GM19455 (cell line): ENCODE measurements around the gene KLHL14.

Experiments
- ATAC-seq: cut with Tn5 transposase; IDR thresholded peaks from one replicate; pipeline ENCODE4 v1.9.1; 2021; ENCODE audit not compliant: unreplicated experiment

KLHL14 gene

DNA sequence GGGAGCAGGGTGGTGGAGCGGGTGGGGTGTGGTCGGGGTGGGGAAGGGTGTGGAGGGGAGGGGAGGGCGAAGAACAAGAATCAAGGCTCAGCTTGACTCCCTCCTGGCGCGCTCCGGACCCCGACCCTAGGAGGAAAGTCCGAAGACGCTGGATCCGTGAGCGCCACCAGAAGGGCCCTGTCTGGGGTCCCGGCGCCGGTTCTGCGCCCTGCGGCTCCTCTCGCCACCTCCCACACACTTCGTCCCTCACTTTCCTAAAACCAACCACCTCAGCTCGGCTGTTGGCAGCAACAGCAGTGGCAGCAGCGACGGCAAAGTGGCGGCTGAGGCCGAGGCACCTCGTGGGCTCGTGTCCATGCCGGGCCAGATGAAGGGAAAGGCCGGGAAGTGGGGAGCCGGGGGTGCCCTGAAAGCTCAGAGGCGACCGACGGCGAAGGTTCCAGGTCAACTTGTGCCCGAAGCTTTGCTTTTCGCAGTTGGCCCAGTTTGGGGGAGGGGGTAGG lies 2.1 kb downstream of the KLHL14 start:
- ATAC-seq, result no peak

DNA sequence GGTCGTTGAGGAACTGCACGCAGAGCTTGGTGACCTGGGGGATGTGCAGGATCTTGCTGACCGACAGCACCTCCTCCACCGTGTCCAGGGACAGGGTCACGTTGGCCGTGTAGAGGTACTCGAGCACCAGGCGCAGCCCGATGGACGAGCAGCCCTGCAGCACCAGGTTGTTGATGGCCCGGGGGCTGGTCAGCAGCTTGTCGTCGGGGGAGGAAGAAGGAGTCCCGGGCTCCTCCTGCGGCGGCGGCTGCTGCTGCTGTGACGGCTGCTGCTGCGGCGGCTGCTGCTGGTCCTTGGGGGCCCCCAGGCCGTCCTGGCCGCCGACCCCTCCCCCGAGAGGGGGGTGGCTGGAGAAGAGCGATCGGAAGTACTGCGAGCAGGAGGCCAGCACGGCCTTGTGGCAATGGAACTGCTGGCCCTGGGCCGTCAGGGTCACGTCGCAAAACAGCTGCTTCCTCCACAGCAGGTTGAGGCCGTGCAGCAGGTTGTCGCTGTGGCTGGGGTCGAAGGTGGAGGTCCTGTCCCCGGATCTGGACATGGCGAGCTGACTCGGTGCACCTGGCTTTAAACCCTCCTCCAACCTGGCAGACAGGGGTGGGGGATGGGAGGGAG lies 2.7 kb downstream of the KLHL14 start:
- no peak for ATAC-seq

DNA sequence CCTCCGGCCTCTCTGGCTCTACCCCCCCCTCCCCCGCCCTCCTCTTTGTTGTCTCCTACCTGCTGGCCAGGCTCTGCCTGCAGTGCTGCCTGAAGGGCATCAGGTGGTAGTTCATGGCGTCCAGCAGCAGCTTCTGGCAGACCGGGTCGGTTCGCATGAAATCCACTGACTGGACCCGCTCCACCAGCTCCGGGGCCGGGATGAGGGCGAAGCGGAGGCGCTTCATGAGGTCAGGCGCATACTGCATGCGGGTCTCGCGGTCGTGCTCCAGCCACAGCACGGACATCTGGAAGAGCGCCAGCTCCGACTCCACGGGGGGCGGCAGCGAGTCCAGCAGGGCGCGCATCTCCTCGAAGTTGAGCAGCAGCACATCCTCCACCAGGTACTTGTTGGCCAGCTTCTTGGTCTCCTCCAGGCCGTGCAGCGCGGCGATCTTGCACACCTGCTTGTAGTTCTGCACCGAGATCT lies 3.2 kb downstream of the KLHL14 start:
- ATAC-seq, result no peak

DNA sequence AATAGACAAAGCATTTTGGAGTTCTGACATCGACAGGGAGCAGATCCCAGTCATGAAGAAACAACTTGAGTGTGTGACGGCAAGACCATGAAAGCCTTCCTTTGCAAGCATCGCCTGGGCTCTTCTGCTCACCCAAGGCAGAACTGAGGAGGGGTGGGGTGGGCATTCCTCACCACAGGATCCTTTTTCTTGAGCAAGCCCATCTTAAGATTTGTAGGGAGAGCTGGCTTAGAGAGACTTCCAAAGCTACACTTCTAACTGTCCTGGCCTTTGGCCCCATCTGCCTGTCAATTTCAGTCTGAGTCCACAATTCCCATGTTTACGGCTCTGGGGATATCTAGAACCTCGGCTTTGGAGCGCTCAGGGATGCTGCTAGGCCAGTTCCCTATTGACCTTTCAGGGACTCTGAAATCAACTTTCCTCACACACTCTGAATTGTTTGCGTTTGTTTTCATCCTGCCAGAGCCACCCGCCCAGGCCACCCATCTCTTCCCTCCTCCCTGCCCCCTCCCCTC lies 3.7 kb downstream of the KLHL14 start:
- no peak for ATAC-seq

DNA sequence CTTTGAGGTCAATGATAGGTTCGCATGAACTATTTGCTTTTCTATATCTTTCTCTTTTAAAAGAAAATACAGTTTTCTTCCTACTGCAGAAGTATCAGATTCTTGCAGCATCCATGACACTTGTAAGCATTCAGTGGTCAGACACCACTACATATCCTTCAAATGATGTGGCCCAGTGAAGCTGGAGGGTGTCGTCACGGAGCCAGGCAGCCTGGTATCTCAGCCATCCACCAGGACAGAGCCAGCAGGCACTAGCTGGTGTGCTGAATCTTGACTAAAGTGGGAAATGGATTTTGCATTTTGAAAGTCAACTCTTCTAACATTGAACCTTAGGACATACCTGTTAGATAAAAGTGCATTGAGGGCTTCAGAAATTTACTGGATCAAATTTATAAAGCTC lies 5.4 kb downstream of the KLHL14 start:
- no peak for ATAC-seq

DNA sequence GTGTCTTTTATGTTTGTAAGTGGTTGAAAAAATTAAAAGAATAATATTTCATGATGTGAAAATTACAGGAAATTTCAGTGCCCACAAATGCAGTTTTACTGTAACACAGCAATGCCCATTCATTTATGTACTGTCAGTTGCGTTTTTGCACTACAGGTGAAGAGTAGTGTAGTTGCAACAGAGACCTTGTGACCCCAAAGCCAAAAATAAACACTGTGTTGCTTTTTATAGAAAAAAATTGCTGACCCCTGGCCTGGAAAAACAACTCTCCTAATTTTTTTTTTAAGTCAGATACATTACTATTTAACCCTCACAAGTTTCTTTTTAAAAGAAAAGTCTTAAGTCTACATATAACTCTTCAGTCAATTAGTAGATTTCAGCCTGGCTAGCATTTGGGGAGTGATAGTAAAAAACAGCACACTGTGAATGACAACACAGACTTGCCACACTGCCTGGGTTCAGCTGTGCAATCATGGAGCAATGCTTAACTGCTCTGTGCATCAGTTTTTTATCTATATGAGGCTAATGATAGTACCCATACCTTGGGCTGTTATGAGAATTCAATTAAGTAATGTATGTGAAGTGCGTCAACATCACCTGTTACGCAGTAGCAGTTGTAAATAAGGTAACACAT lies 8.1 kb downstream of the KLHL14 start:
- no peak for ATAC-seq

DNA sequence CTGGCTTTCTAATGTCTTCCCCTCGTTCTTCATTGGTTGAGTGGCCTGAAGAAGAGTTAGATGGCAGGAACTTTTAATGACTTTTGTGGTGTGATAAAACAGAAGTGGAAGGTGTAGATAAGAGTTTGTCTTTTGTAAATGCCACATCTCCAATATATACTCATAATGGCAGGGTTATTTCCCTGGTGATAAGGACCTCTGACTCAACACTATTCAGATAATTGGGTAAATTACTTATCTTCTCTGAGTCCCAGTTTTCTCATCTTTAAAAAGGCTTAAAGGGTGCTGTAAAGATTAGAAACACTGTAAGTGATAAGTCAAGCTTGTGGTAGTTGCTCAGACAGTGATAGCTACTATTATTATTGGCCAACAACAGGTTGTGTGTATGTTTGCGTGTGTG lies 9.5 kb downstream of the KLHL14 start:
- no peak for ATAC-seq

DNA sequence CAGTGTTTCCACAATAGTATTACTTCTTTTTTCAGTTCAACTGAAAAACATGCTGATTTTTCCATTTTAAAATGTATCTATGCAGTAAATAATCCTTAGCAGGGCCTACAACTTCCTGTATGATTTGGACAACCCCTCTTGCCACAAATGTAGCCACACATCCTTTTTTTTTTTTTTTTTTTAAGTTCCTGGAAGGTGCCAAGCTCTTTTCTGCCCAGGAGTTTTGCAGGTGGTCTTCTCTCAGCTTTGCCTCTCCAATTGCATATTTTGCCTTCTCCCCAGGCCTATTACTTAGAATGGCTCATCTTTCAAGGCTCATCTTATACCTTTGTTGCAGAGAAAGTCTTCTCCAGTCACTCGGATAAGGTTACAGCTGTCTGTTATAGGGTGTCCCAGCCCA lies 11.6 kb downstream of the KLHL14 start:
- no peak for ATAC-seq

DNA sequence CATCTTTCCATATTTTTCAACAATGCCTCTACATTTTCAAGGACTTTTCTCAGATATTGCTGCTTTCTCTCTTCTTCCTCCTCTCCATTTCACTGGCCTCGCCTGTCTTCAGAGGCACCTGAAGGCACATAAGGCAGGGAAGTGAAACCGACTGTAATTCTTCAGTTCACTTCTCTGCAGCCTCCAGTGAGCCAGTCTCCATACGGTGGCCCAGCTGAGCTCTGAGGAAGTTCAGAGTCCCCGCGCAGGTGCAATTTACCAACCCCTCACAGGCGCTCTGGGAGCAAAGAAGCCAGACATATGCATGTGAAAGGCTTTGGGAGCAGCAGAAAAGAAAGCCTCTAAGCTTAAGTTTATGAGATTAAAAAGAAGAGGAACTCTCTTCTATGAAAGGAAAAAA lies 12.4 kb downstream of the KLHL14 start:
- ATAC-seq, result peak; percentile 99

DNA sequence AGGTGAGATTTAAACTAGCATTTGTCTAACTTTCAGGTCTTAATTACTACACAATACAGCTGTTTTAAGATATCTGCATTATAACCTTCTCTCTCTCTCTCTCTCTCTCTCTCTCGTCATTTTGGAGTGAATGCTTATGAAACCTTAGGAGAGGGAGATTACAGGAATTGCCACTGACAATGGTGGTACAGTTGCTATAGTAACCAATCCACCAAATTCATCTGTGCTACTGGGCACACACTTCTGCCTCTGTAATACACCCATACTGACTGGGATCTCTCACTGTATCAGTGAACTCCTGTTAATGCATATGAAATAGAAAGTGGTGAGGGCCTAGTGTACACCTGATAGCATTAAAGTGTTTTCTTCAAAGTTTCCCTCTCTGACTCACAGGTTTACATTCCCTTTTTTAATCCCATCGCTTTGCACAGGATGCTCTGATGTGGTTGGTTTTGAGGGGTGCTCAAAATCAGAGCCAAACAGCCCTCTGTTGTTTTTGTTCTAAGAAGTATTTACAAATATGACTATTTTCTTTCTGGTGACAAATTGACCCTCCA lies 13.1 kb downstream of the KLHL14 start:
- ATAC-seq, result no peak

DNA sequence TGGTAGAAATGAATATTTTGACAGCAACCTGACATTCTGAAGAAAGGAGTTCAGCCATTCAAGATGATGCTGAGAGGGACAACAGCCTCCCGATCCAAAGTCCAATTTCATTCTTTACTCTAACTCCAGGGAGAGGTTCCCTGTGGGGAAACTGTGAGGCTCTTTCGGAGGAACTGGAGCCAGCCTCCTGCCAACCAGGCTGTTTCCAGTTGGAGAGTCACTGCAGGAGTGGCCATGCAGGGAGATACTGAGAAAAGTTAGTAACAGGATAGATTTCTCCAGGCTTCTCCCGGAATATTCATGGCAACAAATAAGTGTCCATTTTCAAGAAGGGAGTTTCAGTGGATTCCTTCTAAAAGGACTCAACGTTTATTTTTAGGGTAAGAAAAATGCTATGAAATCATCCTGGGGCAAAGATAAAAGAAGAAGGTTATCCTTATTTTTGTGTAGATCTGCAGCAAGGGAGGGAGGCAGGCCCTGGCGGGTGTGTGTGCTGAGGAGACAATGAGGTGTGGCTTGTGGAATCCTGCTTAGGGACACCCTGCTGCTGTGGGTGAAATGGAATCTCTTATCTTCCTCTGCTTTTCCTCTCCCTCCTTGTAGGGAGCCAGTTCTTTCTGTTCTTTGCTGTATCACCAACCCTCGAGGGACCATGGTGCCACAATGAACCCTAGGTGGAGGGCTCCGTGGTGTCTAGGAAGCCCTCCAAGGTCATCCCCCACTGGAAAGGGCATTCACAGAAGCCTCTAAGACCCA lies 18.1 kb downstream of the KLHL14 start:
- no peak for ATAC-seq

DNA sequence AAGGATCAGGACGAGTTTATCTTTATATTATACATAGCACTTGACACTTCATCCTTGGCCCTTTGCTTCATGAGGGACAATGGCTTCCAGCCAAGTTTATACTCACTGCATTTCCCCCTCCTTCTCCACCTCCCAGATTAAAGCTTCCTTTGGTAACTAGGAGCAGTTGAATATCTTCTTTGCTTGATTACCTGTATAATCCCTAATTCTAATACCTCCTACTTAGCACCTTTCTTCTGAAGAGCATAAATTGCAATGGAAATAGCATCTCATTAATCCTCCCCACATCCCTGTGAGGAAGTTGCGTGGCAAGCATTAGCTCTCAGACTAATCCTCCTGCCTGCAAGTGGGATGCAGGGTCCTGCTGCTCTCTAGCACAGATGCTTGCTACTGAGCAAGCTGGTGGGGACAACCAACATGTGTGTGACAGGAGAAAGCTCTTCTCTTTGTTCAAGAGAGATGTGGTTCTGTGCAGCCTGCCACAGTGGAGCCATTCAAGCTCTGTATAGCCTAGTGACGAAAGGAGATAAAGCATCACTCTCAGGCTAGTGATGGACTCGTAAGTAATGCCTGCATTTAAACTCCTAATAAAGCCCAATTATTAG lies 19.1 kb downstream of the KLHL14 start:
- ATAC-seq, result no peak

DNA sequence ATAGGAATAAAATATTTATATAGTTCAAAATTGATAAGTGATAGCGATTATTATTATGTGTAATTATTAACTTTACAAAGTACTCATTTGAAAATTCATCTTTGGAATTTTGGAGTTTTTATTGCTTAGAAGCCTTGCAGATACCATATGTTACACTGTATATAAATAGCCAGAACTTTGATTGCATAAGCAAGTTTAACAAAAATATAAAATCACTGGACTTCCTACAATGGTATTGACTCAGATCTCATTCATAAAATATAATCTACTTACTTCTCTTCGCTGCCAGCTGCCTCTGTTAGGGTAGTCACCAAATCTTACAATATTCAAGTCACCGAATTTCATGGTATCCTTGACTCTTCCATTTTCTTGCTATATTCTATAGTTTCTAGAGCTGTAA lies 22.5 kb downstream of the KLHL14 start:
- ATAC-seq, result no peak

DNA sequence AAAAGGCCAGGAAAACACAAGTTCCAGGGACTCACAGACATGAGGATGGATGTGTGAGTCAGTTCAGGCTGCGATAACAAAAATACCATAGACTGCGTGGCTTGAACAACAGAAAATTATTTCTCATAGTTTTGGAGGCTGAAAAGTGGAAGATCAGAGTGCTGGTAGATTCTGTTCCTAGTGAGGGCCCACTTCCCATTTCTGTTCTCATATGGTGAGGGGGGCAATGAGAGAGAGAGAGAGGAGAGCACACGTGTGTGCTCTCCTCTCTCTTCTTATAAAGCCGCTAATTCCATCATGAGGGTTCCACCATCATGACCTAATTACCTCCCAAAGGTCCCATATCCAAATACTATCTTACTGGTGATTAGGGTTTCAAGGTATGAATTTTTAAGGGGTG lies 23.0 kb downstream of the KLHL14 start:
- no peak for ATAC-seq

DNA sequence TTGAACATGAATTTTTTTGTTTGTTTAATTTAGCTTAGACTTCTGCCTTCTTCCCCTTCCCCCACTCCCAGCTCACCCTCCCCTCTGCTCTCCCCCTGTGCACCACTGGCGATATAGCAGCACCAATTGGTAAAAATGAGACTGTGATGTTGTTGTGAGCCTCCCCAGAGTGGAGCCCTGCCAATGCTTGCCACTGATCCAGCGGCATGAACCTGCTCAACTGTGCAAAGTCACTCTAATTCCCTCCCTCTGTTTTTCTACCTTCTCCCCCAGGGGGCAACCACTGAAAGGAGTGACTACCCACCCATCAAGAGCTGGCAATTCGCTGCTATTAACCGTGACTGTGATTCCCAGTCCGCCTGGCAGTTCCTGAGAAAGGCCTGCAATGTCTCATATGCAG lies 30.2 kb downstream of the KLHL14 start:
- no peak for ATAC-seq

DNA sequence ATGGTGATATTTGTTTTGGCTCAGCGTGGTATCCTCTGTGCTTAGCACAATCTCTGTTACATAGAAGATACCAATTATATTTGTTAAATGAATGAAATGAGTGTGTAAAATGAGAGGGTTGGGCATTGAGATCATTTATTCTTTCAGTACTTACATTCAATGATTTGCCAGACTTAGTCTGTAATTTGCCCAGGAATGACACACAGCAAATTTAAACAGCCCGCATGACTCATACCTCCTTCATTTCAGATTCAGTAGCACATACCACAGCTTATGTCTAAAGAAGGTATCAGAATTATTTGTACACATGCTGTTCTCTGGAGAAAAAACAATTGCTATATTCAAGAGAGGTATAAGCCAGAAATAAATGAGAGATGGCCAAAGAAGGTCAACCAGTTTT lies 37.0 kb downstream of the KLHL14 start:
- ATAC-seq, result no peak

DNA sequence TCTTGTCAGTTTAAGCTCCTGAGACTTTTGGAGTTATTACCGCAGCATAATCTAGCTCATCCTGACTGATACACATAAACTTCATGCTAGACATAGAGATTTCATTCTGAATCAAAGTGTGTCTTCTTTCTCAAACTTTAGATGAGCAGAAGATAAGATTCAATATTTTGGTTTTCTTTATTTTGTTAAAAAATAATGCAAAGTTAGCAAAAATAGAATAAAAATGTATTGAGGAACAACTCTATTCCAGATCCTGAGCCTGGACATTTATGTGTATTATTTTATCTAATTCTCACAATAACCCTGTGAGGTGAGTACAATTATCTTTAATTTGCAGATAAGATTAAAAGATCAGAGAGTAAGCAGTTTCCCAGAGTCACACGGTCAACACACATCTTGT lies 38.4 kb downstream of the KLHL14 start:
- no peak for ATAC-seq

DNA sequence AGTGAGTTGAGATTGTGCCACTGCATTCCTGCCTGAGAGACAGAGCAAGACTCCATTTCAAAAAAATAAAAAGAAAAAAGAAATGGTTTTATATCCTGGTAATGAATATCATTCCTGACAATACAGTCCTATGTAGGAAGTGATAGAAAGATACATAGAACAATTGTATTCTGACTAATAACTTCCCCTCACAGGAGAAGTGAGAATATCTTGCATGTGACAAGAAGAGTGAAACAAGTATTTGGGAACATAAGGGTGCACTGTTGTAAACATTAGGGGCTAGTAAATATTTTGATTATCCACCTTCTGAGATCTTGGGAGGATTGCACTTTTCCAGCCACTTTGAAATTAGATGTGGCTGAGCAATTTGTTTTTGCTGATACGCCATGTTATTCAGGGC lies 40.7 kb downstream of the KLHL14 start:
- no peak for ATAC-seq

DNA sequence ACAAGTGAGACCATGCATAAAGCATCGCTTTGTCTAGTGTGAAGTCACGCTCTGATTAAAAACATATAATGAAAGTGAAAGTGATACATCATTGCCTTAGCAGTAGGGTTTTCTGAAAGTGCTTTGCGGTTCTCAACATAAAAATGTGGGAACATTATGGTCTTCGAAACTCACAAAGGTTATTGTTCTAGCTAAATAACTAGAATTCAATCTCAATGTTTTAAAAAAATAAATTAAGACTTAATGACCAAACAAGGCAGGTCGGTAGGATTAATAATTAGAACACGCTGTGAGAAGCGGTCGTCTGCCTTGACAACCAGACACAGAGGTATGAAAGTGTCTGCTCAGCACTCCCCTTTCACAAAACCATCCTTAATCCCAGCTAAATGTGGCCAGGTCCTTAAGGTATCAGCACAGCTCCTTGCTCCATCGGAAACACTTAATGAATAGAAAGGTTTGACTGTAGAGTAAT lies 42.2 kb downstream of the KLHL14 start:
- ATAC-seq, result peak; percentile 97

DNA sequence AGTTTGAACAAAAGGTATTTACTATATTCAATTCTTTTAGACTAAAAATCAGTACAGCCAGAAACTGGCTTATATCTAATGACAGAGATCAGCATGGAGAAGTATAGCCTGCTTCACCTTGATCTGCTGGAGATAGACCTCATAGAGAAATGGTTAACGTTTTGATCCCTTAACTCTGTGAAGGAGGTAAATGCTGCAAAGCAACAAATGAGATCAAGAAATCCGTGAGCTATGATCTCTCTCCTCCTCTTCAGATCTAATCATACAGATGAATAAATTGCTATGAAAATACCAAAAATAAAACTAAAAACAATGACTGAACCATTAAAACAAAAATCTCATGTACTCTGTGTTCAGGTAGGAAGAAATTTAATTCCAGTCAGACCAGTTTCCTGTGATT lies 42.8 kb downstream of the KLHL14 start:
- ATAC-seq, result no peak
